H9 (cell line): Measurements from ENCODE around the gene FLG2. TPM values are rescaled to one million over a fixed set of nuclear protein-coding genes. Genes with fewer than 3 reads are reported as not detected.

Experiments
- DNase-seq: peaks from one replicate; pipeline ENCODE4 v3.0.0-alpha.2; 2017
- H2AFZ ChIP-seq: one replicate; pipeline ENCODE4 v1.6.1; 2013; ENCODE audit warnings: mild to moderate bottlenecking, low read length, control low read depth, moderate library complexity
- H2AK5ac ChIP-seq: 2 replicates; pipeline ENCODE4 v1.6.1; 2013; ENCODE audit warnings: low read length, control low read depth, mixed read lengths; ENCODE audit not compliant: insufficient read length
- H2BK120ac ChIP-seq: one replicate; pipeline ENCODE4 v1.6.1; 2013; ENCODE audit warnings: low read depth, mild to moderate bottlenecking, low read length, control low read depth, inconsistent platforms; ENCODE audit not compliant: poor library complexity, severe bottlenecking
- H2BK12ac ChIP-seq: 2 replicates; pipeline ENCODE4 v1.6.1; 2013; ENCODE audit warnings: low read length, control low read depth, mixed read lengths, low read depth; ENCODE audit not compliant: insufficient read length
- H2BK15ac ChIP-seq: 2 replicates; pipeline ENCODE4 v1.6.1; 2013; ENCODE audit warnings: low read depth, low read length, control low read depth
- H2BK20ac ChIP-seq: one replicate; pipeline ENCODE4 v1.6.1; 2013; ENCODE audit warnings: low read depth, mild to moderate bottlenecking, low read length, control low read depth, inconsistent platforms; ENCODE audit not compliant: poor library complexity, severe bottlenecking
- H2BK5ac ChIP-seq: 2 replicates; pipeline ENCODE4 v1.6.1; 2013; ENCODE audit warnings: low read length, control low read depth, mixed read lengths; ENCODE audit not compliant: insufficient read length
- H3K14ac ChIP-seq: 2 replicates; pipeline ENCODE4 v1.6.1; 2013; ENCODE audit warnings: low read length, control low read depth; ENCODE audit not compliant: insufficient read depth
- H3K18ac ChIP-seq: 2 replicates; pipeline ENCODE4 v1.6.1; 2013; ENCODE audit warnings: low read depth, mild to moderate bottlenecking, mixed read lengths, low read length, control low read depth; ENCODE audit not compliant: insufficient read length
- H3K23ac ChIP-seq: 2 replicates; pipeline ENCODE4 v1.6.1; 2013; ENCODE audit warnings: low read length, control low read depth, mixed read lengths, low read depth; ENCODE audit not compliant: insufficient read length
- H3K23me2 ChIP-seq: 2 replicates; pipeline ENCODE4 v1.6.1; 2013; ENCODE audit warnings: low read depth, mild to moderate bottlenecking, mixed read lengths, low read length, control low read depth; ENCODE audit not compliant: insufficient read length, poor library complexity, severe bottlenecking
- H3K27ac ChIP-seq: 2 replicates; pipeline ENCODE4 v1.5.1; 2013; ENCODE audit warnings: low read length, control low read depth, mixed read lengths, low read depth; ENCODE audit not compliant: insufficient read length
- H3K27me3 ChIP-seq: 2 replicates; pipeline ENCODE4 v1.6.1; 2013; ENCODE audit warnings: low read length, control low read depth, inconsistent platforms; ENCODE audit not compliant: insufficient read depth
- H3K4ac ChIP-seq: 2 replicates; pipeline ENCODE4 v1.6.1; 2013; ENCODE audit warnings: low read depth, mild to moderate bottlenecking, control low read depth, inconsistent platforms, low read length, moderate library complexity
- H3K4me1 ChIP-seq: 2 replicates; pipeline ENCODE4 v1.6.1; 2013; ENCODE audit warnings: low read length, control low read depth, inconsistent platforms; ENCODE audit not compliant: insufficient read depth
- H3K4me2 ChIP-seq: 2 replicates; pipeline ENCODE4 v1.6.1; 2013; ENCODE audit warnings: low read length, control low read depth, mixed read lengths; ENCODE audit not compliant: insufficient read length, insufficient read depth
- H3K56ac ChIP-seq: 2 replicates; pipeline ENCODE4 v1.6.1; 2013; ENCODE audit warnings: low read depth, mild to moderate bottlenecking, mixed read lengths, low read length, control low read depth; ENCODE audit not compliant: insufficient read length
- H3K79me1 ChIP-seq: 2 replicates; pipeline ENCODE4 v1.6.1; 2013; ENCODE audit warnings: low read depth, mild to moderate bottlenecking, moderate library complexity, low read length, control low read depth, inconsistent platforms; ENCODE audit not compliant: insufficient read depth, poor library complexity, severe bottlenecking
- H3K79me2 ChIP-seq: 2 replicates; pipeline ENCODE4 v1.6.1; 2013; ENCODE audit warnings: low read length, control low read depth, inconsistent platforms; ENCODE audit not compliant: insufficient read depth
- H3K9ac ChIP-seq: 2 replicates; pipeline ENCODE4 v1.6.1; 2013; ENCODE audit warnings: low read length, control low read depth, mixed read lengths; ENCODE audit not compliant: insufficient read length; ENCODE audit errors: extremely low read depth
- H3K9me3 ChIP-seq: one replicate; pipeline ENCODE4 v1.6.1; 2013; ENCODE audit warnings: low read depth, low read length, inconsistent platforms; ENCODE audit not compliant: control insufficient read depth
- H3T11ph ChIP-seq: one replicate; pipeline ENCODE4 v1.6.1; 2013; ENCODE audit warnings: mild to moderate bottlenecking, low read length, control low read depth, inconsistent platforms
- H4K20me1 ChIP-seq: one replicate; pipeline ENCODE4 v1.6.1; 2013; ENCODE audit not compliant: control insufficient read depth, insufficient read length, insufficient read depth
- H4K5ac ChIP-seq: 2 replicates; pipeline ENCODE4 v1.6.1; 2013; ENCODE audit warnings: low read depth, mild to moderate bottlenecking, mixed read lengths, low read length, control low read depth; ENCODE audit not compliant: insufficient read length
- H4K8ac ChIP-seq: replicated peaks from 2 replicates; pipeline ENCODE4 v1.6.1; 2013; ENCODE audit warnings: low read length, control low read depth, mixed read lengths, low read depth; ENCODE audit not compliant: insufficient read length
- H4K91ac ChIP-seq: 2 replicates; pipeline ENCODE4 v1.6.1; 2013; ENCODE audit warnings: low read depth, mild to moderate bottlenecking, moderate library complexity, mixed read lengths, low read length, control low read depth; ENCODE audit not compliant: insufficient read length
- H3K27ac Mint-ChIP-seq, 3 experiments: 2 replicates in 2 of 3; 3 replicates in 1 of 3; pipeline ENCODE4 v1.8.0; 2020 to 2021; ENCODE audit warnings: mixed read lengths in 3 of 3, mild to moderate bottlenecking in 1 of 3, moderate library complexity in 1 of 3
- H3K27me3 Mint-ChIP-seq: 2 replicates; pipeline ENCODE4 v1.8.0; 2021; ENCODE audit warnings: low read depth, mild to moderate bottlenecking, moderate library complexity, mixed read lengths
- H3K36me3 Mint-ChIP-seq, 3 experiments: 2 replicates in 2 of 3; 3 replicates in 1 of 3; pipeline ENCODE4 v1.8.0; 2020 to 2021; ENCODE audit warnings: low read depth in 3 of 3, mixed read lengths in 3 of 3; ENCODE audit not compliant: insufficient read depth in 1 of 3
- H3K4me1 Mint-ChIP-seq, 2 experiments: 2 replicates each; pipeline ENCODE4 v1.8.0; 2020; ENCODE audit warnings: mixed read lengths in 2 of 2
- H3K4me3 Mint-ChIP-seq, 2 experiments: 2 replicates in 1 of 2; 3 replicates in 1 of 2; pipeline ENCODE4 v1.8.0; 2020 to 2021; ENCODE audit warnings: mild to moderate bottlenecking in 2 of 2, mixed read lengths in 2 of 2, moderate library complexity in 1 of 2
- H3K9me3 Mint-ChIP-seq, 2 experiments: 2 replicates in 1 of 2; 3 replicates in 1 of 2; pipeline ENCODE4 v1.8.0; 2020; ENCODE audit warnings: mild to moderate bottlenecking in 2 of 2, mixed read lengths in 2 of 2, moderate library complexity in 1 of 2
- WGBS: extraction: QIAGEN DNeasy Blood & Tissue Kit; methylation state at CpG from one replicate; pipeline ENCODE4 v1.1.7; 2013; ENCODE audit warnings: missing lambda C conversion rate, low lambda C conversion rate, mixed read lengths; ENCODE audit not compliant: insufficient read length; ENCODE audit errors: extremely low coverage; 5-methylcytosine and 5-hydroxymethylcytosine counted together
- total RNA-seq: library from RNA; stranded (reverse); gene quantifications from 2 replicates; pipeline ENCODE4 v1.2.1, GENCODE V29; 2021
- TF ChIP-seq, protein P1 (sequence below): fragments of 200-600 bp; sonication (generic); conservative IDR thresholded peaks from 3 replicates; pipeline ENCODE4 v1.8.0; 2021; ENCODE audit warnings: antibody characterized with exemption, mild to moderate bottlenecking

The FLG2 gene
- total RNA-seq, 1 experiment from 2014 or later = not detected

DNA sequence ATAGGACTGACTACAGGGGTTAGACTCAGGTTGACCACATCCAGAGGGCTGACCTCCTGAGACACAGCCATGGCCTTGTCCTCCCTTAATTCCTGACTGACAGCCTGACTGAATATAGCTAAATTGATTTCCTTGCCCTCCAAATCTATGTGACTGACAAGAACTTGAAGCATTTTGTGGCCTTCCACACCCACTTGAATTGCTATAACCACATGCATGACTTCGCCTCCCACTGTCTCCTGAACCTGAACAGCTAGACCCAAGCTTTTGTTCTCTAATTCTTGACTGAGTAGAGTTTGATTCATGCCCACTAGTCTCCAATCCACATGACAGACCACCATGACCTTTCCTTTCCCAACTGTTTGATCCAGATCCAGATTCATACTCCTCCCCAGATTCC, 3.1 kb downstream of the FLG2 start:
- H3K27me3 ChIP-seq = no peaks in the 10 kb centered on the region
- DNase-seq = no peak

More for the DNA sequence above, 3.1 kb downstream of the FLG2 start:
- WGBS = no CpG with 5 or more reads among the region's 1 CpG
- Histone ChIP-seq H3K9me3 (peaks cover 95% of the 10 kb centered on the region), H2AK5ac (no peak overlapping the region), H3K4me1 (no peaks in the 10 kb centered on the region), H3K9ac (no peak overlapping the region), H3K79me2 (no peaks in the 10 kb centered on the region), H4K5ac (no peak overlapping the region), H3K23me2 (no peaks in the 10 kb centered on the region), H2BK5ac (no peak overlapping the region), H3K23ac (no peak overlapping the region), H2BK15ac (no peak overlapping the region), H3K27ac (no peak overlapping the region), H2BK20ac (no peak overlapping the region), H3K4me2 (no peak overlapping the region), H2BK120ac (no peak overlapping the region), H2BK12ac (no peak overlapping the region), H4K8ac (no peak overlapping the region), H3K14ac (no peak overlapping the region), H4K20me1 (no peaks in the 10 kb centered on the region), H3T11ph (no peak overlapping the region), H3K79me1 (no peaks in the 10 kb centered on the region), H3K4ac (no peak overlapping the region), H3K18ac (no peak overlapping the region), H4K91ac (no peak overlapping the region), H2AFZ (no peak overlapping the region), H3K56ac (no peak overlapping the region)
- H3K27ac Mint-ChIP-seq = no peak overlapping the region
- no peak overlapping the region for H3K4me3 Mint-ChIP-seq
- H3K9me3 Mint-ChIP-seq = peaks cover 32 to 53% of the 10 kb centered on the region in 2 experiments
- peaks cover 15 to 18% (median 17%) of the 10 kb centered on the region in 3 experiments; a peak in 6 of 7 replicates for H3K36me3 Mint-ChIP-seq
- TF ChIP-seq, protein P1, sequence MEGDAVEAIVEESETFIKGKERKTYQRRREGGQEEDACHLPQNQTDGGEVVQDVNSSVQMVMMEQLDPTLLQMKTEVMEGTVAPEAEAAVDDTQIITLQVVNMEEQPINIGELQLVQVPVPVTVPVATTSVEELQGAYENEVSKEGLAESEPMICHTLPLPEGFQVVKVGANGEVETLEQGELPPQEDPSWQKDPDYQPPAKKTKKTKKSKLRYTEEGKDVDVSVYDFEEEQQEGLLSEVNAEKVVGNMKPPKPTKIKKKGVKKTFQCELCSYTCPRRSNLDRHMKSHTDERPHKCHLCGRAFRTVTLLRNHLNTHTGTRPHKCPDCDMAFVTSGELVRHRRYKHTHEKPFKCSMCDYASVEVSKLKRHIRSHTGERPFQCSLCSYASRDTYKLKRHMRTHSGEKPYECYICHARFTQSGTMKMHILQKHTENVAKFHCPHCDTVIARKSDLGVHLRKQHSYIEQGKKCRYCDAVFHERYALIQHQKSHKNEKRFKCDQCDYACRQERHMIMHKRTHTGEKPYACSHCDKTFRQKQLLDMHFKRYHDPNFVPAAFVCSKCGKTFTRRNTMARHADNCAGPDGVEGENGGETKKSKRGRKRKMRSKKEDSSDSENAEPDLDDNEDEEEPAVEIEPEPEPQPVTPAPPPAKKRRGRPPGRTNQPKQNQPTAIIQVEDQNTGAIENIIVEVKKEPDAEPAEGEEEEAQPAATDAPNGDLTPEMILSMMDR = no peak
- H3K27me3 Mint-ChIP-seq = peaks cover 5% of the 10 kb centered on the region
- no peaks in the 10 kb centered on the region for H3K4me1 Mint-ChIP-seq
